GM19193 (cell line): ENCODE results near the gene RYR1.

Experiments
- POLR2A ChIP-seq: IDR thresholded peaks from 4 replicates; pipeline ENCODE4 v1.6.1; 2011; ENCODE audit not compliant: insufficient read depth, insufficient read length; ENCODE audit errors: extremely low read depth

The RYR1 gene

DNA sequence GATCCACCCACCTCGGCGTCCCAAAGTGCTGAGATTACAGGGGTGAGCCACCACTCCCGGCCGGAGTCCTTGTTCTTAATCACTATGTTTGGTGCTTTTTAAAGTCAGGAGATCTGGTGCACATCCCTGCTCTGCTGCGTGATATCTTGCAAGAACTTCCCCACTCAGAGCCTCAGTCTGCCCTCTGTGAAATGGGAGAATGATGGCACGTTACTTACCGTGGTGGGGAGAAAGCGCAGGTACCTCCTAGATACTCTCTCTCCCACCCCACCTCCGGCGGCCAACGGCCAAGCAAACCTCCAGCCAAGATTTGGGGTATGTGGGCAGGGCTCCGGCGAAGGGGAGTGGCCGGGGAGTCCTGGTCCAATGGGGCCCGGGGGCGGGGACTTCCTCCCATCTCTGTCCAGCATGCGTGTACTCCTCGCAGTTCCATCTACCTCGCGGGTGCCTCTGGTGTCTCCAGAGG lies at the start of gene RYR1:
RYR1 (plus strand) TSS at position 424 of the 466 bp plus-strand sequence. CDS start 139 bp downstream, outside the sequence.
- TF ChIP-seq POLR2A, result no peak

DNA sequence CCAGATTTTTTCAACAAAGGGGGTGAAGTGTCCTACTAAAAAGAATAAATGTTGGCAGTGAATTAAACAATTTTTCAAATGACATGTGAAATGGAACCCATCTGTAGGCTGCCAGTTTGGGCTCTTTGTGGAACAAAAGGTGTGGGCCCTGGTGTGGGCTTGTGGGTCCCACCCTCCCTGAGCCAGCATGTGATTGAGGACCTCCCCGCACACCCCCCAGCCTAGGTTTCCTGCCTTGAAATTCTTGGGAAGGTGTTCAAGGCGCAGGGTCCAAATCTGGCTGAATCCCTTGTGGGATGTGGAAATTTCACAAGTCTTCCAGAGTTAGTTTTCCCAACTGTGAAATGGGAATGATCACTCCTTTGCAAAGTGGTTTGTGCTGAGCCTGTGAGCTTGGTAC lies 49.7 kb upstream of the RYR1 start:
- TF ChIP-seq POLR2A, result no peak

DNA sequence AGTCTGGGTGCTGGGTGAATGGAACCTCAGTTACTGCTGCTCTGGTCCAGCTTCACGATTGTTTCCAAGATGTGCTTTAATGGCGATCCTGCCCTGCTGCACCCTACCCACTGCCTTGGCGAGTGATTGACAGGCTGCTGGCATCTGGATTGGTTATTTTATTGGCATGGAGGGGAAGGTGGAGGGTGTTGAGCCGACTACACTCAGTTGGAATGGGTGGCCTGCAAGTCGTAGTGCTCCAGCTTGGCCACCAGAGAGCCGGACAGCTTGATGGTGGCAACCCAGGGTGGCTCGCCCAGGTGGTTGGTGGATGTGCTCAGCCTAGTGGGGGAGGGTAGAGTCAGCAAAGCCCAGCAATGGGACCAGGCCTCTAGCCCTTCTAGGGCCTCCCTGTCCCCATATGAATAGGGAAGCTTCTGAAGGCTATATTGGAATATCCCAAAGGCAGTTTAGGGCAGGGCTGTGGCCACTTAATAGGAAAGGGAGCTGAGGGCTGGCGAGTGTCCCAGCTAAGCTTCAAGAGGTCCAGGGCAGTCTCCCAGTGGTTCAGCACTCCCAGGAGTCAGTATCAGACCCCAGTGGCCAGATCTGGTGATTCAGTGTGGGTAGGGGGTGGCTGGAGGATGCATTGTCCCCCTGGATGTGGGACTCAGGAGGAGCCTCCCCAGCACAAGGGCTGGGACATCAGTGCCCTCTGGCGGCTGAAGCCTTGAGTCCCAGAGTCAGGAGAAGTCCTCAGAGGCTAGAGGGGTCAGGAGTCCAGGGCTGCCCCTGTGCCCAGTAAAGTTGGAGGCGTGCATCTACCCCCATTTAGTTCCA lies 49.1 kb upstream of the RYR1 start:
- TF ChIP-seq POLR2A, result no peak

DNA sequence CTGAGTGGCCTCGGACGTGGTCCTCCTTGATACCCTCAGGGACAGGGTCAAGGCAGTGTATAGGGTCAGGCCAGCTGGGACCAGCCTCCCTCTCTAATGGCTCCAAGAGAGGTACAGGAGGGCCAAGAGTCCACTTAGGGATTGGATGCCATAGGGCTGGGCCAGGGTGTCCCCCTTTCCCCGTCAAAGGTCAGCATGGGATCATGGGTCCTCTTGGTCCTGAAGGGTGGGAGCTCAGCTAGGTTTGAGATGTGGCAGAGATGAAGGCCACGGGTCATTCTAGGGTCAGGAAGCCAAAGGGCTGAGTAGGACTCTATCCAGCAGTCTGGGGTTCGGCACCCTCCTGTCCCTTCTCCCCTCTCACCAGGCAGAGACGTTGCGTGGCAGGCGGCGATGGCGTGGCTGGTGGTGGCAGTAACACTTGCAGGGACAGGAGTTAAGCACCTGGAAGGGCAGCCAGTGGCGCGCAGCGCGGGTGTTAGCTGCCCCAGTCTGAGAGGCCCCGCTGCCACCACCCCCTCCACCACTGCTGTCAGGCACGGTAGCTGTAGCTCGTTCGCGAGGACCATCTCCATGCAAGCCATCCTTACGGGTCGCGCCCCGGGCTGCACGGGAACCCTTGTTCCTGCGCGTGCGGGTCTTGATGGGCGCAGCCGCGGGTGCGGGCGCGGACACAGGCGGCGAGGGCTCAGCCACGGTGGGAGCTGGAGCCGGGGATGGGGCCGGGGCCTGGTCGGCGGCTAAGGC lies 48.3 kb upstream of the RYR1 start:
- TF ChIP-seq POLR2A, result no peak

DNA sequence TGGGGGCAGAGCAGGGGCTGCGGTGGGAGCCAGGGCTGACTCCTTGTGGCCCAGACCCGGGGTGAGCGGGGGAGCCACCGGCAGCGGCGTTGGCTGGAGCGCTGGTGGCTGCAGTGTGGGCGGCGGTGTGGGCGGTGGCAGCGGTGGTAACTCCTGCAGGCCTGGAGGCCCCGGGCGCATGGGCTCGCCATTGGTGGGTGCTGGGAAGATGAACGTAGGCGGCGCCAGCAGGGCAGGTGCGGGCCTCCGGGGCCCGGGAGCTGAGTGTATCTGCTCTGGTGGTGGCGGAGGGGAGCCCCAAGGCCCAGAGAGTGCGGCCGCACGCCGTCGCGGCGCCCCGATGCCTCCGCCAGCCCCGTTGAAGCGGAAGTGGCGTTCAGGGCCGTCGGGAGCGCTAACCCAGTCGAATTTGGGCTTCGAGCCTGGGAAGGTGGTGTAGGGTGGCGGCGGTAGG lies 47.7 kb upstream of the RYR1 start:
- no peak for TF ChIP-seq POLR2A

DNA sequence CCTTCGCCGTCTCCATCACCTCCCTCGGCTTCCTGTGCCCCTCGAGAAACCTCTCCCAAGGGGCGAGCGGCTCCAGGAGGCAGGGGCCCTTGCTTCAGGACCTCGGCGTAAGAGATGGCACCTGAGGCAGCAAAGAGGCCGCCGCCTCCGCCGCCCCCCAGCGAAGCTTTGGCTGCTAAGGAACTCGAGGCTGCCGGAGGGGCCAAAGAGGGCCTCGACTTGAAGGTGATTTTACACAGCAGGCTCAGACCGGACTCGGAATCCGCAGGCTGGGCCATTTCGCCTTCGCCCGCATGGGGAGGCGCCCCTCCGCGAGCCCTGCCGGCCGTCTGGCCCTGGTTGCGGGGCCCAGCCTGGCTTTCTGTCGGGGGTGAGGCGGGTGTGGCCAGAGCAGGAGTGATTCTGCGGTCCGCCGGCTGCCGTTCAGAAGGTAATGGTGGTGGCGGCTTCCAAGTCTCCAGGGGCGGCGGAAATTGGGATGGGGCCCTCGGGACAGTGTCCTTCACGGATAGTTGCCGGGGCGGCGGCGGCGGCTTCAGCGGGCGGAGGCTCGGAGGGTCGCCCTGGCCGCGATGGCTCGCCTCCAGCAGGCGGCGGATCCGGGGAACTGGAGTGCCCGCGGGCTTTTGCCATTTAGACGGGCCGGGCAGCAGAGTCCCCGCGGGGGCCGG lies 47.1 kb upstream of the RYR1 start:
- no peak for TF ChIP-seq POLR2A

DNA sequence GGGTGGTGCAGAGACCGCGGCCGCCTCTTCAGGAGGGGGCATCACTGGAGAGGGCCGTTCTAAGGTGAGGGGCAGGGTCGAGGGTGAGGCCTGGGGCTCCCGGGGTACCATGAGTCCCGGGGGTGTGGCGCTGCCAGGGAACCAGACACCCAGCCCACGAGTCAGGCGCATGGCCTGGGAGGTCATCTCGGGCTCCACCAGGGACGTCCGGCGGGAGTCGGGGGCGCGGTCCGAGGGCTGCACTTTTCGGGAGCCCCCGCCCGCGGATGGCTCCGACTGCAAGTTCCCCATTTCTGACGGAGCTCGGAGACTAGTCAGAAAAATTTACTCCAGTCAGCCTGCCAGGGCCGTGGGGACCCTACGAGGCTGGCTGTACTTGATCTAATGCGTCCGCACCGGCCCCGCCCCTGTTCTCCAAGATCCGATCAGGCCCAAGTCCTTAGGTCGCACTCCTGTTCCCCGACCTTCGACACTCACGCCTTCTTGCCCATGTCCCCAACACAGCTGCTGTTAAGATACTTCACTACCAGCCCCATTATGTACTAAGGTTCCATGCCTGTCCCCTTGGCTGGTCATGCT lies 46.4 kb upstream of the RYR1 start:
- TF ChIP-seq POLR2A, result no peak

DNA sequence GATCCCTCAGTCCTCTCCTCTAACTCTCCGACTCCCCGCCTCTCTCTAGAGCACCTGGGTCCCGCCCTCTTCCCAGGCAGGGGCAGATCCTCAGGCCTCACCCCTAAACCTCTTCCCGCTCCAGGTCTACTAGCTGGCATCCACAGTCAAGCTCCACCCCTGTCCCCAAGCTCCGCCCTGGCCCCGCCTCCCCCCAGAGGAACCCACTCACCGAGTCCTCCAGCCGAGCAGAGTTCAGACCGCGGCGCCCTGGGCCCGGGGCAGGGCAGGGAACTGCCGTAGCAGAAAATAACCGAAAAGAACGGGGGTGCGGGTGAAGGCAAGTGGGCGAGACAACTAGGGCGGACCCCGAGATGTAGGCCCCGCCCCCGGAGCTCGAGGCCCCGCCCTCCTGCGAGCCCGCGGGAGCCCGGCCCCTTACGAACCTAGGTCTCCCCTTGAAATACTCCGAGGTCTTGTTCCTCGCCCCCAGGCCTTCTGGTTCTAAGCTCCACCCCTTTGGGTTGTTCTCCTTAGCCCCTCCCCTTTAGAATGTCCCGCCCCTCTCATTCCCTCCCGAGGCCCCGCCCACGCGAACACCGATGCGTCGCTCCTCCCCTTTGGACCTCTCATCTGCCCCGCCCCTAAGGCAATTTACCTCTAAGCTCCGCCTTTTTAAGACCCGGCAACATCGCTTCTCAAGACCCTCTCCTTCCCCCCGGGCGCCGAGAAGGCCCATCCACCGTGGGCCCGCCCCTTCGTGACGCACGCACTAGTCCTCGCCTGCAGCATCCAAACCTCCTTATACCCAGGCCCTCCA lies 45.7 kb upstream of the RYR1 start, which contains the start of gene GGN:
GGN (minus strand) TSS at position 485 of the 799 bp plus-strand sequence. CDS start 773 bp downstream, outside the sequence.
- peak; percentile 21 for TF ChIP-seq POLR2A

DNA sequence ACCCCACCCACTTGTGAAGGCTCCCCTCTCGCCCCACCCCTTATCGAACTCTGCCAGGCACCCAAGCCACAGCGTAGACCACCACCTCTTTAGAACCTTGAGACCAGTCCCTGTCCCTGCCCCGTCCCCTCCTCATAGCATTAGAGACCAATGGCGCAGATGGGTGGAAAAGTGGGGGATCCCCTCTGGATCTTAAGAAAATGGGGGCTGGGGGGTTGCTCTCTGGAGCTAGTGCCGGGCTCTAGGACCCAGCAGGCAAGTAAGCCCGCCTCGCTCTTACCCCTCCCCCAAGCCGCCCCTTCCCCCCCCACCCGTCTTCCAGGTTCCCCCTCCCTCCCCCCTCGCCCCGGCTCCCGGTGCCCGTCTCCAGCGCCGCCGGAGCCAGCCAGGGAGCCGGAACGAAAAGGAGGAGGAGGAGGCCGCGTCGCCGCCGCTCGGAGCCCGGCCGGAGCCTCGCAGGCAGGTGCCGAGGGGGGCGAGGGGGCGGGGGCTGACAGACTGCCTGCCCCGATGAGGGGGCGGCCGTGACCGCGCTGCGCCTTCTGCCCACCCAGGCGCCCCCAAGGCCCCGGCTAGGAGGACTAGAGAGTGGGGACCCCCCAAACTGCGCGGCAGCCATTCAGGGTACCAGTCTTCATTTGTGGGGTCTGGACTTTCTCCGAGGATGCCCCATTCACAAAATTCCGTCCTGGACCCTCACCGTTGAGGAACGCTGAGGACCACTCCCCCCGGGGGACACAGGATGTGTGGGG lies 45.0 kb upstream of the RYR1 start, which contains the start of gene SPRED3:
SPRED3 (plus strand) TSS at position 349 of the 752 bp plus-strand sequence. CDS start 1,606 bp downstream, outside the sequence.
- no peak for TF ChIP-seq POLR2A

DNA sequence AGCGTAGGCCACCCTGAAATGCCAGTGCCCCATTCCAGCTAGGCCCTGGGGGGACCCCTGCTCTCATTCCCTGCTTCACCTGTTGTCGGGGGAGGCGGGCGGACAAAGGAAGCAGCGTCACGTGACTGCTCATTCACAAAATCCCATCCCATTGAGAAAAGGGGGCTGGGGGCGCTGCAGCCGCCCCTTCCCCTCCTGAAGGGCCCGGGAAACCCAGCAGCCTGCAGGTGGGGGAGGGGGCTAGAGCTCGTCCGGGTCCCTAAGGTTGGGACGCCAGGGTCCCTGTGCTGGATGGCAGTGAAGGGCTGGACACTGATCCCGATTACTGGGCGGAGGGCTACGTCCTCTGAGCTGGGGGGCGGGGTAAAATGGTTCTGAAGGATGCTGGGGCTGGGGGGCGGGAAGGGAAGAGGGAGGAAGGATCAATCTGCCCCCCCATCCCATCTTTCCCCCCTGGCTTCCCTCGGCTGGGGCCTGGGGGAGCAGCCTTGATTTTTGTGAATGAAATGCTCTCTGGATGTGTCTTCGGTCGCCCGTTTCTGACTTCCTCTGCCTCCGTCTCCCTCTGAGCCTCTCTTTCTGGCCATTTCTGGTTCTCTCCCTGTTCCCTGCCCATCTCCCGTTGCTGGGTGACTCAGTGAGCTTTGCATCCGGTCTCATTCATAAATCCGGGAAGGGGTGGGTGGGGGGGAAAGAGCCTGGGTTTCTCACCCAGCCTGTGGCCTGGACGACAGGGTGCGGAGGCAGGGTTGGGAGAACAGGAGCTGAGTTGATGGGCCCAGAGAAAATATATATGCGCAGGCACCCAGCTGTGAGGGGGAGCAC lies 44.2 kb upstream of the RYR1 start:
- TF ChIP-seq POLR2A, result no peak

DNA sequence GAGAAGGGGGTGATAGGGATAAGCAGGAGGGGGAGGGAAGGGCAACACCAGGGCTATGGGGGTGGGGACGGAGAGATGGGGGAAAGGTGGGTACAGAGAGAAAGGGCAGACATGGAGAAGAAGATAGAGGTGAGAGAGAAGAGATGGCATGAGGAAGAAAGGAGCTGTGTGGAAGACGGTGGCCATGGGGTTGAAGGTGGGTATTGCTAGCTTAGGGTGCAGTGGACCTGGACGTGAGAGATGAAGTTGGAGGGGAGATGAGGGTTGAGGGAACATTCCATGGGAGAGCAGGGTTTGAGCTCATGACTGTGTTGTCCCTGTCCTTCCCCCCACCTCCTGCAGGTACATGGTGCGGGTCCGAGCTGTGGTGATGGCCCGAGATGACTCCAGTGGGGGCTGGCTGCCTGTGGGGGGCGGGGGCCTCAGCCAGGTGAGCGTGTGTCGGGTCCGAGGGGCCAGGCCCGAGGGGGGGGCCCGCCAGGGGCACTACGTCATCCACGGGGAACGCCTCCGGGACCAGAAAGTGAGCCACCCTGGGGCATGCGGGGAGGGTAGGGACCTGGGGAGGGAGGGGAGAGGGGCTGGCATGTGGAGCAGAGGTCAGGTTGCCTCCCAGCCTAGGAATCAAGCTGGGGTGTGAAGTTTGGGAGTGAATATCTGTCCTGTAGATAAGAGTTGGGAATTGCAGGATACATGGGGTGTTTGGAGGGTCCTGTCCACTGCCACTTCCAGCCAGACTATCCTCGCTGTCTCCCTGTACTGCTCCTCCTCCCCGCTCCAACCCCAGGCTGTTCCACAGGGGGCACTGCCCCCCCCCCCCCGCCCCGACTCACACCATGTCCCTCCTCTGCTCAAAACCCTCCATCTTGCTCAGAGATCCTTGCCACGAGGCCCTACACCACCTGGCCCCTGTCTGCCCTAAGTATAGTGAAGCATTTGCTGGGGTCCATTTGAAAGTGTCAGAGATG lies 43.2 kb upstream of the RYR1 start:
- no peak for TF ChIP-seq POLR2A
